ENCODE measurements around the gene S100A12. TPM values are rescaled to one million over a fixed set of nuclear protein-coding genes. Genes with fewer than 3 reads are reported as not detected.

The S100A12 gene
- total and polyA plus RNA-seq, 9 of the 15 experiments (the other 6 are each of a cell fraction or from before 2014, with no cell fraction given), result not detected

GRCh38 chr1:153404768-153405167 is 29.3 kb upstream of the S100A12 start:
- no peak overlapping the region for H3K27ac ChIP-seq (ENCODE audit: extremely low read depth, low read depth, low read length)
- no peaks in the 10 kb centered on the region for H3K9me3 ChIP-seq (replicated peaks; ENCODE audit: control insufficient read depth, insufficient read depth, low read depth, low read length)
- H3K4me1 ChIP-seq (replicated peaks in 1 of 2; ENCODE audit: control insufficient read depth in 2 of 2, insufficient read depth in 2 of 2, low read length in 2 of 2), result no peaks in the 10 kb centered on the region; a peak in 1 of 5 replicates
- FAIRE-seq (peak; percentile 49), ATAC-seq (peak; percentile 84), DNase-seq (ENCODE audit: extremely low read depth in 1 of 4, low spot score in 3 of 4) (peak; percentile 71 to 78 (median 75))
- ChIA-PET CTCF (ENCODE audit: low intra/inter-chr PET ratio) (interaction anchor here (0.6 to 0.7 kb wide), 2 partner anchors 274 to 927 kb away, joined by 4 read pairs; no protein-coding TSS in a partner anchor), POLR2A (no interaction called here)
- 11% methylated on average over 15 of the region's 15 CpGs for WGBS (ENCODE audit: insufficient coverage, low coverage, missing lambda C conversion rate)
- no peak overlapping the region for H2AFZ ChIP-seq (ENCODE audit: low read depth, low read length)
- BruUV-seq (replicated peaks), result no TSS peak
- 0 out of 2 replicates have a peak, but pooled peaks cover 2% of the 10 kb centered on the region for H4K20me1 ChIP-seq (replicated peaks; ENCODE audit: control insufficient read depth, insufficient read depth, low read length)
- H3K27me3 ChIP-seq (ENCODE audit: control insufficient read depth in 2 of 2, insufficient read depth in 2 of 2, low read length in 2 of 2), result peaks cover 8 to 27% of the 10 kb centered on the region in 2 experiments; a peak in 3 of 5 replicates
- no peaks in the 10 kb centered on the region for H3K9me1 ChIP-seq (ENCODE audit: control insufficient read depth, insufficient read depth, low read length)
- no peaks in the 10 kb centered on the region for H3K36me3 ChIP-seq (ENCODE audit: control insufficient read depth, insufficient read depth, low read length)
- H3K9ac ChIP-seq (ENCODE audit: insufficient read depth in 1 of 2, low read depth in 2 of 2, low read length in 2 of 2), result no peak overlapping the region
- no peaks in the 10 kb centered on the region for H3K79me2 ChIP-seq (ENCODE audit: control insufficient read depth, insufficient read depth, low read length)
- H3K4me2 ChIP-seq (ENCODE audit: insufficient read depth, low read length), result no peak overlapping the region
- no peak overlapping the region for H3K4me3 ChIP-seq
- intact Hi-C loops (cut with micrococcal nuclease), result no loop called here
- in situ Hi-C loops (cut with MboI), result no loop called here
- TF ChIP-seq, protein P1, sequence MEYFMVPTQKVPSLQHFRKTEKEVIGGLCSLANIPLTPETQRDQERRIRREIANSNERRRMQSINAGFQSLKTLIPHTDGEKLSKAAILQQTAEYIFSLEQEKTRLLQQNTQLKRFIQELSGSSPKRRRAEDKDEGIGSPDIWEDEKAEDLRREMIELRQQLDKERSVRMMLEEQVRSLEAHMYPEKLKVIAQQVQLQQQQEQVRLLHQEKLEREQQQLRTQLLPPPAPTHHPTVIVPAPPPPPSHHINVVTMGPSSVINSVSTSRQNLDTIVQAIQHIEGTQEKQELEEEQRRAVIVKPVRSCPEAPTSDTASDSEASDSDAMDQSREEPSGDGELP (CRISPR knock-in tag; IDR thresholded peaks at IDR 0.05; ENCODE audit: borderline replicate concordance), result peak; percentile 78
- TF ChIP-seq, protein P2, sequence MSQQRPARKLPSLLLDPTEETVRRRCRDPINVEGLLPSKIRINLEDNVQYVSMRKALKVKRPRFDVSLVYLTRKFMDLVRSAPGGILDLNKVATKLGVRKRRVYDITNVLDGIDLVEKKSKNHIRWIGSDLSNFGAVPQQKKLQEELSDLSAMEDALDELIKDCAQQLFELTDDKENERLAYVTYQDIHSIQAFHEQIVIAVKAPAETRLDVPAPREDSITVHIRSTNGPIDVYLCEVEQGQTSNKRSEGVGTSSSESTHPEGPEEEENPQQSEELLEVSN (IDR thresholded peaks at IDR 0.05; ENCODE audit: borderline replicate concordance in 1 of 2, extremely low read depth in 1 of 2, insufficient read depth in 1 of 2, insufficient read length in 1 of 2, low read depth in 1 of 2, low read length in 1 of 2, poor library complexity in 1 of 2, severe bottlenecking in 1 of 2), result peak; percentile 100
- 0 out of 2 replicates have a peak, but pooled peaks have one; percentile 29 for TF ChIP-seq CREM (IDR thresholded peaks at IDR 0.05; ENCODE audit: low read depth)
- TF ChIP-seq GATAD2A (IDR thresholded peaks at IDR 0.05), result no peak
- TF ChIP-seq GTF2A2 (tag; IDR thresholded peaks at IDR 0.05), result no peak
- no peak for TF ChIP-seq XRCC5 (IDR thresholded peaks at IDR 0.05; ENCODE audit: low read depth, low read length)
- TF ChIP-seq NRF1 (conservative IDR thresholded peaks at IDR 0.05 in 1 of 2, IDR thresholded peaks at IDR 0.05 in 1 of 2), result no peak
- TF ChIP-seq CBX3 (IDR thresholded peaks at IDR 0.05; ENCODE audit: borderline replicate concordance in 1 of 2, low read length in 2 of 2), result peak in 1 of 2 experiments; percentile 98; a peak in 2 of 3 replicates
- TF ChIP-seq ZBTB1 (CRISPR knock-in tag; IDR thresholded peaks at IDR 0.05; ENCODE audit: borderline replicate concordance, low read depth), result 0 out of 2 replicates have a peak, but pooled peaks have one; percentile 76
- TF ChIP-seq MLX (CRISPR knock-in tag; conservative IDR thresholded peaks at IDR 0.05), result 0 out of 4 replicates have a peak, but pooled peaks of 1 of the 2 experiments have one; percentile 63
- TF ChIP-seq ZC3H8 (IDR thresholded peaks at IDR 0.05), result no peak
- TF ChIP-seq CTCF (IDR thresholded peaks at IDR 0.05 in 2 of 3, conservative IDR thresholded peaks at IDR 0.05 in 1 of 3; ENCODE audit: insufficient read depth in 2 of 3, low read depth in 1 of 3, low read length in 3 of 3), result peak; percentile 68 to 85 (median 81)
- no peak for TF ChIP-seq SRSF7 (optimal IDR thresholded peaks at IDR 0.05; ENCODE audit: low read depth, low read length)
- no peak for TF ChIP-seq ZNF311 (CRISPR knock-in tag; IDR thresholded peaks at IDR 0.05)
- TF ChIP-seq CBX1 (IDR thresholded peaks at IDR 0.05; ENCODE audit: low read depth), result peak; percentile 81; the same call in 1 of the 2 replicates
- no peak for TF ChIP-seq SMAD1 (IDR thresholded peaks at IDR 0.05; ENCODE audit: low read depth, low read length, partially characterized antibody)
- no peak for TF ChIP-seq POLR2B (IDR thresholded peaks at IDR 0.05; ENCODE audit: low read depth, partially characterized antibody)
- no peak for TF ChIP-seq SETDB1 (IDR thresholded peaks at IDR 0.05; ENCODE audit: low read length)
- no peak for TF ChIP-seq STAT5B (CRISPR knock-in tag; IDR thresholded peaks at IDR 0.05)
